ENCODE data around the gene PTTG1. TPM values are rescaled to one million over a fixed set of nuclear protein-coding genes. Genes with fewer than 3 reads are reported as not detected.

Gene PTTG1
- total RNA-seq, 1 experiment from 2014 or later, result 262 TPM

DNA sequence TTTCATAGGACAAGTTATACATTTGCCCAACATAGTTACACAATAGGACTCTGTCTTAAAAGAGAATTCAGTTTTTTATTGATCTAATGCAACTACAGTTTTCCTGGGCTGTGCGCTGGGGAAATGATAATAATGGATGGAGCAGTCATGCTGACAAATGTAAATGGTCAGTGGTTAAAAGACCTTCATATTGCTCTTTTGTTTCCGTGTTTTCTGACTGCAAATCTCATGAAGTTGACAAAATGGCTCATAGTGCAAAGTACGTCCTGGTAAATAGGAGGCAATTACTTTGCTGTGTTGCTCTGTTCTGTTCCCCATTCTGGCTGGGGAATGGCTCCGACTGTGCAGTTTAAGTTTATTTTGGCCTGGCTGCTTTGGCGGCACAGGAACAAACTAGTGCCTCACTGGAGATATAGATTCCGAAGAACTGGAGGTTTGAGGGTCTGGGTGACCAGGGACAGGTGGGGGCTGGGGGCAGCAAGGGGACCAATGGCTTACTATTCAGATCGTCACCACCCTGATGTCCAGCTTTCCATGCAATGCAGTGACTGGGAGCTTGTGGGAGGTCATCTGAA is 54.3 kb downstream of the PTTG1 start:
- TF ChIP-seq EZH2 (IDR thresholded peaks at IDR 0.05; ENCODE audit: low read depth) (no peak), CTCF (conservative IDR thresholded peaks at IDR 0.05) (no peak)
- Histone ChIP-seq H2AFZ (no peak overlapping the region), H3K9me3 (ENCODE audit: insufficient read depth, low read depth) (no peaks in the 10 kb centered on the region), H4K20me1 (ENCODE audit: insufficient read depth) (no peaks in the 10 kb centered on the region), H3K27ac (no peak overlapping the region), H3K4me1 (replicated peaks; ENCODE audit: insufficient read depth) (no peaks in the 10 kb centered on the region; the same call in 1 of the 2 replicates), H3F3A (ENCODE audit: insufficient read depth, low read depth) (no peaks in the 10 kb centered on the region), H3K36me3 (ENCODE audit: low read depth) (no peaks in the 10 kb centered on the region), H3K4me2 (no peak overlapping the region), H3K4me3 (no peak overlapping the region), H3K27me3 (ENCODE audit: insufficient read depth, low read depth) (no peaks in the 10 kb centered on the region), H3K79me2 (ENCODE audit: low read depth) (no peaks in the 10 kb centered on the region), H3K9me2 (ENCODE audit: insufficient read depth) (no peaks in the 10 kb centered on the region)
- DNase-seq, result no peak
- ChIA-PET CTCF (no interaction called here), POLR2A (ENCODE audit: unreplicated experiment) (no interaction called here)
- no TSS peak for BruUV-seq (replicated peaks)
- intact Hi-C loops (cut with micrococcal nuclease; ENCODE audit: unreplicated experiment), result no loop called here

GRCh38 chr5:160477266-160477970 is 55.8 kb downstream of the PTTG1 start:
- Histone ChIP-seq H4K20me1 (ENCODE audit: insufficient read depth) (no peaks in the 10 kb centered on the region), H3K79me2 (ENCODE audit: low read depth) (no peaks in the 10 kb centered on the region), H3K4me2 (no peak overlapping the region), H3K9me3 (ENCODE audit: insufficient read depth, low read depth) (no peaks in the 10 kb centered on the region), H3K9me2 (ENCODE audit: insufficient read depth) (no peaks in the 10 kb centered on the region), H3K4me3 (no peak overlapping the region), H2AFZ (no peak overlapping the region), H3K36me3 (ENCODE audit: low read depth) (no peaks in the 10 kb centered on the region), H3K27me3 (ENCODE audit: insufficient read depth, low read depth) (no peaks in the 10 kb centered on the region), H3K4me1 (replicated peaks; ENCODE audit: insufficient read depth) (no peaks in the 10 kb centered on the region), H3F3A (ENCODE audit: insufficient read depth, low read depth) (no peaks in the 10 kb centered on the region), H3K27ac (no peak overlapping the region)
- DNase-seq, result no peak
- CTCF ChIA-PET, result no interaction called here
- TF ChIP-seq CTCF (conservative IDR thresholded peaks at IDR 0.05) (no peak), EZH2 (IDR thresholded peaks at IDR 0.05; ENCODE audit: low read depth) (no peak)
- POLR2A ChIA-PET (ENCODE audit: unreplicated experiment), result no interaction called here
- BruUV-seq (replicated peaks), result no TSS peak
- intact Hi-C loops (cut with micrococcal nuclease; ENCODE audit: unreplicated experiment), result no loop called here

DNA sequence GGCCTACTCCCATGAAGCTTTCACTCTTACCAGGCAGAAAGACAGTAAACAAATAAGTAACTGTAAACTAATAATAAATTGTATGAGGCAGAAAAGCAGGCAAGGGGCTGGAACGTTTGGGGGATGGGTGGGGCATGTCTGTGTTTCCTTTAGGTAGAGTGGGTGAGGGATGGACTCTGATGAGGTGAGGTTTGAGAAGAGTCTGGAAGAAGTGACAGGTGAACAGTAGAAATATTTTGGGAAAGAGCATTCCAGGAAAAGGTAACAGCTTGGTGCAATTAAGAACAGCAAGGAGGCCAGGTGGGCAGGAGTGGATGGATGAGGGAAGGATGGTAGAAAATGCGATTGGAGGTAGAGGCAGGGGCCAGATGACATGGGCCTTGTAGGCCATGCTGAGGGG is 56.5 kb downstream of the PTTG1 start:
- Histone ChIP-seq H3K4me2 (no peak overlapping the region), H3K79me2 (ENCODE audit: low read depth) (no peaks in the 10 kb centered on the region), H3K36me3 (ENCODE audit: low read depth) (no peaks in the 10 kb centered on the region), H3F3A (ENCODE audit: insufficient read depth, low read depth) (no peaks in the 10 kb centered on the region), H3K9me2 (ENCODE audit: insufficient read depth) (no peaks in the 10 kb centered on the region), H2AFZ (no peak overlapping the region), H4K20me1 (ENCODE audit: insufficient read depth) (no peaks in the 10 kb centered on the region), H3K9me3 (ENCODE audit: insufficient read depth, low read depth) (no peaks in the 10 kb centered on the region), H3K4me1 (replicated peaks; ENCODE audit: insufficient read depth) (no peaks in the 10 kb centered on the region), H3K27ac (no peak overlapping the region), H3K27me3 (ENCODE audit: insufficient read depth, low read depth) (no peaks in the 10 kb centered on the region), H3K4me3 (no peak overlapping the region)
- BruUV-seq (replicated peaks), result no TSS peak
- intact Hi-C loops (cut with micrococcal nuclease; ENCODE audit: unreplicated experiment), result no loop called here
- ChIA-PET POLR2A (ENCODE audit: unreplicated experiment) (no interaction called here), CTCF (interaction anchor here (0.6 kb wide), 1 partner anchor 11 kb away, joined by 3 read pairs; no protein-coding TSS in a partner anchor)
- TF ChIP-seq EZH2 (IDR thresholded peaks at IDR 0.05; ENCODE audit: low read depth) (no peak), CTCF (conservative IDR thresholded peaks at IDR 0.05) (no peak)
- DNase-seq, result no peak

Small RNA genes within 50 kb of the gene (microRNA-seq; reads per million reads assigned to microRNA genes)
- not detected for gene MIR3142 (ENCODE audit: borderline number of aligned reads, borderline replicate concordance)

Other genes with a start within 250 kb of the PTTG1 start
- gene FABP6, start 192.3 kb upstream of the PTTG1 start, total RNA-seq (2021), result 1.7 and 5.7 TPM in 2 replicates
- 33.9 and 34.7 TPM in 2 replicates for gene CCNJL, start 109.3 kb upstream of the PTTG1 start, total RNA-seq (2021)
- 0.15 and 0.20 TPM in 2 replicates for gene C1QTNF2, start 51.2 kb upstream of the PTTG1 start, total RNA-seq (2021)
- 8.6 and 10.5 TPM in 2 replicates for gene FAM200C, start 21.8 kb upstream of the PTTG1 start, total RNA-seq (2021)
- gene SLU7, start 2.8 kb upstream of the PTTG1 start, total RNA-seq (2021), result 53.6 and 75.3 TPM in 2 replicates

All from PC-9 (cell line).